Inflammatory macrophage treated with lipopolysaccharide for 1 hour (primary cell): ENCODE data around the gene GNB5.

Source experiments
- DNase-seq, 2 donors: peaks; one replicate each; pipeline ENCODE4 v3.0.0-alpha.2; 2020 to 2022

Gene GNB5

GRCh38 chr15:52139599-52140462 lies 51.4 kb downstream of the GNB5 start:
- DNase-seq, result peak; percentile 61 to 90

GRCh38 chr15:52137432-52138357 lies 53.5 kb downstream of the GNB5 start:
- DNase-seq, result peak; percentile 63 to 75

GRCh38 chr15:52136442-52136980 lies 54.7 kb downstream of the GNB5 start:
- no peak for DNase-seq

- DNase-seq, result no peak
Observed at GRCh38 chr15:52134502-52135144, 56.6 kb downstream of the GNB5 start.

GRCh38 chr15:52133510-52134220 lies 57.5 kb downstream of the GNB5 start:
- no peak for DNase-seq

GRCh38 chr15:52132066-52132465 lies 59.1 kb downstream of the GNB5 start:
- DNase-seq, result no peak

- no peak for DNase-seq
Observed at GRCh38 chr15:52128568-52128967, 62.6 kb downstream of the GNB5 start.

GRCh38 chr15:52124270-52124880 lies 66.8 kb downstream of the GNB5 start:
- peak; percentile 55 to 67 for DNase-seq

- DNase-seq, result no peak
Observed at GRCh38 chr15:52121896-52122295, 69.3 kb downstream of the GNB5 start.

GRCh38 chr15:52121006-52121405 lies 70.2 kb downstream of the GNB5 start:
- DNase-seq, result no peak

GRCh38 chr15:52120488-52120887 lies 70.7 kb downstream of the GNB5 start:
- no peak for DNase-seq

GRCh38 chr15:52118969-52119749 lies 72.0 kb downstream of the GNB5 start:
- DNase-seq, result no peak

GRCh38 chr15:52117549-52117948 lies 73.6 kb downstream of the GNB5 start:
- no peak for DNase-seq

GRCh38 chr15:52115598-52116427 lies 75.4 kb downstream of the GNB5 start:
- peak in 1 of 2 donors; percentile 43 for DNase-seq

- DNase-seq, result no peak
Observed at GRCh38 chr15:52114261-52115055, 76.7 kb downstream of the GNB5 start.

GRCh38 chr15:52113708-52114107 lies 77.5 kb downstream of the GNB5 start:
- DNase-seq, result no peak

- no peak for DNase-seq
Observed at GRCh38 chr15:52113235-52113634, 78.0 kb downstream of the GNB5 start.

- peak in 1 of 2 donors; percentile 22 for DNase-seq
Observed at GRCh38 chr15:52112203-52112750, 78.9 kb downstream of the GNB5 start.
